Kidney epithelial cell (primary cell): ENCODE measurements around the gene MPG. TPM values are rescaled to one million over a fixed set of nuclear protein-coding genes. Genes with fewer than 3 reads are reported as not detected.

Experiments
- DNase-seq: peaks from one replicate; pipeline ENCODE4 v3.0.0-alpha.2; 2010; ENCODE audit warnings: low read depth
- H3K27me3 ChIP-seq: 2 replicates; pipeline ENCODE4 v1.6.0; 2011; ENCODE audit warnings: low read length; ENCODE audit not compliant: control insufficient read depth, insufficient read depth
- H3K36me3 ChIP-seq: 2 replicates; pipeline ENCODE4 v1.5.1; 2011; ENCODE audit warnings: low read length; ENCODE audit not compliant: control insufficient read depth, insufficient read depth
- H3K4me3 ChIP-seq: 2 replicates; pipeline ENCODE4 v1.5.1; 2011; ENCODE audit warnings: low read depth, mild to moderate bottlenecking, control low read depth, low read length
- total RNA-seq: library from RNA; depleted of rRNA; stranded (reverse); fragments of >200 nt; gene quantifications from 2 replicates; pipeline ENCODE4 v1.2.3, GENCODE V29; 2015
- TF ChIP-seq, protein P1 (sequence below): IDR thresholded peaks from 2 replicates; pipeline ENCODE4 v1.5.1; 2011; ENCODE audit warnings: mild to moderate bottlenecking, moderate library complexity, low read length, control low read depth, inconsistent platforms; ENCODE audit not compliant: insufficient read depth, poor library complexity, severe bottlenecking

Gene MPG
- total RNA-seq, 1 donor from 2014 or later: 130 TPM

DNA sequence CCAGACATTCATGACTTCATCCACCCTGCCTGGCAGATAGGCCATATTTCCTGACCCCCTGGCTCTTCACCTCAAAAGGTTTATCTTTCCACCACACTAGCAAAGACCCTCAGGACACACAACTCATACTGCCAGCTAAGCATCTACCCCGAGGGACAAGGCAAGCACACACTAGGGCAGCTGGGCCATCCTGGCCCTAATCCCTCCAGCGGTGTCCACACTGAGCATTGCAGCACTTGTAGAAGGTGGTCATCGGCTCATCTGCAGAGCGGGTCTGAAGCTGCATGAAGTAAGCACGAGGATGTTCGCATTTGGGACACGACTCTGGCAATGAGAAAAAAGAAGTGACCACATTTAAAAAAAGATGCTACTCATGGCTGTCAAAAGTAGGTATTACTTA lies 30.8 kb upstream of the MPG start:
- Histone ChIP-seq H3K27me3 (no peaks in the 10 kb centered on the region), H3K36me3 (no peaks in the 10 kb centered on the region), H3K4me3 (no peak overlapping the region)
- TF ChIP-seq, protein P1, sequence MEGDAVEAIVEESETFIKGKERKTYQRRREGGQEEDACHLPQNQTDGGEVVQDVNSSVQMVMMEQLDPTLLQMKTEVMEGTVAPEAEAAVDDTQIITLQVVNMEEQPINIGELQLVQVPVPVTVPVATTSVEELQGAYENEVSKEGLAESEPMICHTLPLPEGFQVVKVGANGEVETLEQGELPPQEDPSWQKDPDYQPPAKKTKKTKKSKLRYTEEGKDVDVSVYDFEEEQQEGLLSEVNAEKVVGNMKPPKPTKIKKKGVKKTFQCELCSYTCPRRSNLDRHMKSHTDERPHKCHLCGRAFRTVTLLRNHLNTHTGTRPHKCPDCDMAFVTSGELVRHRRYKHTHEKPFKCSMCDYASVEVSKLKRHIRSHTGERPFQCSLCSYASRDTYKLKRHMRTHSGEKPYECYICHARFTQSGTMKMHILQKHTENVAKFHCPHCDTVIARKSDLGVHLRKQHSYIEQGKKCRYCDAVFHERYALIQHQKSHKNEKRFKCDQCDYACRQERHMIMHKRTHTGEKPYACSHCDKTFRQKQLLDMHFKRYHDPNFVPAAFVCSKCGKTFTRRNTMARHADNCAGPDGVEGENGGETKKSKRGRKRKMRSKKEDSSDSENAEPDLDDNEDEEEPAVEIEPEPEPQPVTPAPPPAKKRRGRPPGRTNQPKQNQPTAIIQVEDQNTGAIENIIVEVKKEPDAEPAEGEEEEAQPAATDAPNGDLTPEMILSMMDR: no peak
- DNase-seq: no peak

DNA sequence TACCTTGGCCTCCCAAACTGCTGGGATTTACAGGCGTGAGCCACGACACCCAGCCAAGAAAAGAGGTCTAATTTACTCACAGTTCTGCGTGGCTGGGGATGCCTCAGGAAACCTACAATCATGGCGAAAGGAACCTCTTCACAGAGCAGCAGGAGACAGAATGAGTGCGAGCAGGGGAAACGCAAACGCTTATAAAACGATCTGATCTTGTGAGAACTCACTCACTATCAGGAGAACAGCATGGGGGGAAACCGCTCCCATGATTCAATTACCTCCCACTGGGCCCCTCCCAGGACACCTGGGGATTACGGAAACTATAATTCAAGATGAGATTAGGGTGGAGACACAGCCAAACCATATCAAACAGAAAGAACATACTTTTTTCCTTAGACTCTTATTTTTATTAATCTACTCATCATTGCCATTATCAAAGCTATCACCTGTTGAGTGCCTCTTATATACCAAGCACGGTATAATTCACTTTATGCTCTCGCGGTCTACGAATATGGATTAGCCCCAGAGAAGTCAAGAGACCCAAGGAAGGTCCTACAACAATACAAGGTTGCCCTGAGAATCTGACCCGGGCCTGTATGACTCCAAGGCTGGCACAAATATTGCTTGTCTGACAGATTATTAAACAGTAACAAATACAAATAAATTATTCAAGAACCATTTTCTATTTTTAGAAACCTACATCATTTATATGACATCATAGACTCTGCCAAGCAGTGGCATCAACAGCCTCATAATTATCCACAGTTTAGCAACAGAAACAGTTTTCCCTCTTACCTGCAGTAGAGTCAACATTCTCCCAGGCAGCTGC lies 27.0 kb upstream of the MPG start:
- TF ChIP-seq, protein P1: no peak
- H3K36me3 ChIP-seq: no peaks in the 10 kb centered on the region
- H3K27me3 ChIP-seq: no peaks in the 10 kb centered on the region
- no peak overlapping the region for H3K4me3 ChIP-seq
- DNase-seq: no peak

DNA sequence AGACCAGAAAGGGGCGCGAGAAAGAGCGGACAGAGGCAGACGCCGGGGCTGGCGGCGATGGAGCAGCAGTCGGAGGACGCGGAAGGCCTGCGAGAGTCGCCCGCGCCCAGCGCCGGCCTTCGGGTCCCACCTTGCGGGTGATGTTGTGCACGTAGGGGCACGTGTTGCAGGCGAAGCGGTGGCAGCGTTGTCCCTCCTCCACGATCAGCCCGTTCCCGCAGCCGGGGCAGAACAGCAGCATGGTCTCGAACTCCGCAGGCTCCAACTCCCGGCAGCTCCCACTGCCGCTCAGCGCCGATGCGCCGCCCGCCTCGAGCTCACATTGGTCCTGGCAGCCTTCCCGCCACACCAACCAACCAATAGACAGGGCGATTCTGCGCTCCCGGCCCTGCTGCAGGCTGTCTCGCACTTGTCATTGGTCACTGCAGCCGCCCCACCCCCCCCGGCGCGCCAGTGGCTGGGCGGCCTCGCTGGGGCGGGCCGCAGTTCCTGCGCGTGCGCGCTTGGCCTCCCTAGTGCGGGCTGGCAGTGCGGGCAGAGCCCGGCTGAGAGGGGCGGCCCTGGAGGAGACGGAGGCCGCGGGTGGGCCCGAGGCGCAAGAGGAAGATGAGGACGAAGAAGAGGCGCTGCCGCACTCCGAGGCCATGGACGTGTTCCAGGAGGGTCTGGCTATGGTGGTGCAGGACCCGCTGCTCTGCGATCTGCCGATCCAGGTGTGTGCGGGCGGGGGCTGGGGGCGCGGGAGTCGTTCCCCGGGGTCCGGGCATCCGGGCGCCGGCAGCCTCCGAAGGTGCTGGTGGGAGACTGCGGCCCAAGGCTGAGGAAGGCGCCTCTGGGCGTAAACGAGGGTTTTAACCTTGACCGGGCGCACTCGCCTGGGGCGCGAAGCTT lies 24.4 kb upstream of the MPG start, which contains the start of the genes POLR3K and SNRNP25:
Gene POLR3K (minus strand): TSS at position 263 of the 891 bp plus-strand sequence. CDS start 22 bp downstream, at position 241.
Gene SNRNP25 (plus strand): TSS at position 483 of the 891 bp plus-strand sequence. CDS start 189 bp downstream, at position 672.
- peaks cover under 1% of the 10 kb centered on the region for H3K36me3 ChIP-seq
- TF ChIP-seq, protein P1: no peak
- no peaks in the 10 kb centered on the region for H3K27me3 ChIP-seq
- DNase-seq: peak; percentile 90
- H3K4me3 ChIP-seq: peak within 1 kb of the TSS; percentile 71

DNA sequence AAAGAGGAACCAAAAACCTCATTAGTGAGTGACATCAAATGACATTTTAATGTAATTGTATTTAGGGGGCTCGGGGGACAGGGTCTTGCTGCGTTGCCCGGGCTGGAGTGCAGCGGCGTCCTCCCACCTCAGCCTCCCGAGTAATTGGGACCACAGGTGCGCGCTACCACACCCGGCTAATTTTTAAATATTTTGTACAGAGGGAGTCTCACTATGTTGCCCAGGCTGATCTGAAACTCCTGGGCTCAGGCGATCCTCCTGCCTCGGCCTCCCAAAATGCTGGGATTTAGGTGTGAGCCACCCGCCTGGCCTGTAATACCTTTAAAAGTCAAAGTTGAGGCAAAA lies 23.8 kb upstream of the MPG start:
- TF ChIP-seq, protein P1: no peak
- no peaks in the 10 kb centered on the region for H3K27me3 ChIP-seq
- DNase-seq: no peak
- peaks cover 1% of the 10 kb centered on the region for H3K36me3 ChIP-seq
- peak overlapping the region; percentile 60 for H3K4me3 ChIP-seq

DNA sequence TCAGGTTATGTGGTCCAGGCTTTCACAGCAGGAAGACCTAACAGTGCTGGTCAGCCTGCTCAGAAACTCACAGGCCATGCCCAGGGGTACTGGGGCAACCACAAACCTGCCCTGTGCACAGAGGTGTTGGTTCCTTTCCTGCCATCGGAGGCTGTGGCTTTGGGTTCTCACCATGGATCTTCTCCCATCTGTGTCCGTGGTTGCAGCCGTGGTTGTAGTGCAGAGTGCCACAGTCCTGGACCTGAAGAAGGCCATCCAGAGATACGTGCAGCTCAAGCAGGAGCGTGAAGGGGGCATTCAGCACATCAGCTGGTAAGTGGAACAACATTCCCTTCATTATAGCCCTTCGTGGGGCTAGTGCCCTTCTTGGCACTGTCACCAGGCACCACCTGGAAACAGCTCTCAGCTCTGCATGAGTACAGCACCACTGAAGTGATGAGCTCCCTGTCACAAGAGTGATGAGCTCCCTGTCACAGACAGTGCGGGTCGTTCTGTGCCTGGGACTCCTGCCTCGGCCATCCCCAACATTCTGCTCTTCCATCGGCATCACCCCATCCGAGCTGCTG lies 22.4 kb upstream of the MPG start:
- peaks cover 3% of the 10 kb centered on the region for H3K36me3 ChIP-seq
- H3K4me3 ChIP-seq: no peak overlapping the region
- no peak for DNase-seq

More for the DNA sequence above, 22.4 kb upstream of the MPG start:
- no peaks in the 10 kb centered on the region for H3K27me3 ChIP-seq
- TF ChIP-seq, protein P1: no peak
